ENCODE measurements around the gene PGBD2. TPM values are rescaled to one million over a fixed set of nuclear protein-coding genes. Genes with fewer than 3 reads are reported as not detected.
A peak's percentile ranks its signal among the peaks of the same experiment; 100 is the strongest.
"Not testable (repeated sequence)": the region's sequence is repeated elsewhere in the genome, so short reads cannot be mapped to it uniquely, and the experiment has no call there.

PGBD2 gene
- polyA plus RNA-seq (ENCODE audit: insufficient read length), result 5.1 TPM

DNA sequence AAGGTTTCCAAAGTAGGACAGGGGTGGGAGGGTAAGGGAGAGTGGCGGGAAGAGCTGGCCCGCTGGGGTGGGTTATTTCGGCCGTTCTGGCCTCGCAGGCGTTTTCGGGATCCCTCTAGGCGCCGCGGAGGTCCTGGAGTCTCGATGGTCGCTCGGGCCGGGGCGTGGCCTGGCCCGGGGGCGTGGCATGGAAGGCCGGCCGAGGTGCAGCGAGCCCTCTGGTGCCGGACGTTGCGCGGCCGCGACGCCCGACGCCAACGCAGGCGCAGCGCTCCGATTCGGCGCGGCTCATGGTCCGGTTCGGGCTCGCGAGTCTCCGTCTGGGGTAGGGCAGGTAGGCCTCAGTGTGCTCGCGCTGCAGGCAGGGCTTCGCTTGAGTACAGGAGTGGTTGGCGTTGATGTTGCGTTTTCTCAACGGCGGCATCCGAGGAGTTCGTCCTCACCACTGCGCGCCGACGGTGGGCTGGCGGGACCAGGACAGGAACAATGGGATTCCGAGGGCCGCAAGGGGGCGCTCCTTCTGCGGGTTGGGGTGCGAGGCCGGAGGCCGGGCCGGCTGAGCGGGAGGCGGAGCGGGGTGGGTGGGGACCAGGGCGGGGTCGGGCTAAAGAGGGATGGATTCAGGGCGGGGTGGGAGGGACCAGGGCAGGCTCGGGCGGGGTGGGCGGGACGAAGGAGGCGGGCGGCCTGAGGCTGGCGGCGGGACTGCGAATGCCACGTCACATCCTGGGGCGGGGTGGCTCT, at the start of gene PGBD2:
Gene PGBD2, plus strand, starts transcription at position 227 of the 744 bp plus-strand sequence. CDS start 7,628 bp downstream, outside the sequence.
- DNase-seq, result peak; percentile 96

DNA sequence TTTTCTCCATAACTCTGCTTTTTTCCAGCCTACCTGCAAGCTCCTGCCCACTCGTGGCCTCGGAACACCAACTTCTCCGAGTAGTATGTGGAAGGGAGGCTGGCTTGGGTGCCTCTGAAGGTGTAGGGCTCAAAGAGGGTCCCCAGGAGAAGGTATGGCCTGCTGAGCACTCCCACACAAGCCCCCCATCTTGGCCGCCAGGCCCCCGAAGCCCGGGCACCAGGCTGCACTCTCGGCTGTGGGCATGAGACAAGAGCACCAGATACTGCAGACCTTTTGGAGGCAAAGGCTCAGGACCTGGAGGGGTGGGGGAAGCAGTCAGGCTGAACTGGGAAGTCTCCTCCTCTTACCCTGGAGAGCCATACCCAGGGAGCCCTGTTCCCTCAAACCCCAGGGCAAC, 48.8 kb upstream of the PGBD2 start:
- no peak for DNase-seq

DNA sequence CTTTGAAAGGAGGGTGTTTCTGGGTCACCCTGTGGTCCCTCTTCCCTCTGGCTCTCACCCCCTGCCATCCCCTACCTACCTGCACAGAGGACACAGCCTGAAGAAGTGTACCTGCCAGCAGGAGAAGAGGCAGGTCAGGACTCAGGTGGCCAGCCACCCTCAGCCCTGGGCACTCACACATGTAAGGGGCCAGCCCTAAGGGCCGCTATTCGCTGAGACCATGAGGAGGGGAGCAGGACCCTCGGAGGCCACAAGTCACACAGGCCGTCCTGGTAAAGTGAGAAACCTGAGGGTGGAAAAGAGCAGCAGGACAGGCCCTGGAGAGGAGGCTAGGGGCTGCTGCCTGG, 48.3 kb upstream of the PGBD2 start:
- DNase-seq, result no peak

GRCh38 chr1:248858096-248858890, 47.7 kb upstream of the PGBD2 start:
- DNase-seq, result peak; percentile 68

GRCh38 chr1:248858891-248859889, 46.8 kb upstream of the PGBD2 start, which contains the start of gene ZNF692:
ZNF692 (minus strand) TSS chr1:248859085; CDS start chr1:248858309, 776 bp downstream.
- peak; percentile 97 for DNase-seq

GRCh38 chr1:248860007-248860406, 46.0 kb upstream of the PGBD2 start:
- DNase-seq, result no peak

DNA sequence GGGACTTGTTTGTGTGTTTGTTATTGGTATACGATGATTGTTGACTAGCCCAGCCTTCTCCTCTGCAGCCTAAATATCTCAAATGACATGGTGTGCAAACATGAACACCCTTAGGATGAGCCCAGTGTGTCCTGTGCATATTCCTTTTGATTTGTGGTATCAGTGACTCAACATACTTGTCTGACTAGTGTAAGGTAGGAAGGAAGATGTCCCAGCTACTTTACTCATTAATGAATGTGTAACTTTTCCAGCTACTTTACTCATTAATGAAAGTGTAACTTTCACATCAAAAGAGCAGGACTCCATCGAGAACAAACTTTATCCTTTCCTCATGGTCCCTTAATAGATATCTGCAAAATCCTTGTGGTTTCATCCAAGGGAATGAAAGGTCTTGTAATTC, 44.4 kb upstream of the PGBD2 start:
- DNase-seq, result no peak

- no peak for DNase-seq
These were observed 43.4 kb upstream of the PGBD2 start for GRCh38 chr1:248862695-248862997.

DNA sequence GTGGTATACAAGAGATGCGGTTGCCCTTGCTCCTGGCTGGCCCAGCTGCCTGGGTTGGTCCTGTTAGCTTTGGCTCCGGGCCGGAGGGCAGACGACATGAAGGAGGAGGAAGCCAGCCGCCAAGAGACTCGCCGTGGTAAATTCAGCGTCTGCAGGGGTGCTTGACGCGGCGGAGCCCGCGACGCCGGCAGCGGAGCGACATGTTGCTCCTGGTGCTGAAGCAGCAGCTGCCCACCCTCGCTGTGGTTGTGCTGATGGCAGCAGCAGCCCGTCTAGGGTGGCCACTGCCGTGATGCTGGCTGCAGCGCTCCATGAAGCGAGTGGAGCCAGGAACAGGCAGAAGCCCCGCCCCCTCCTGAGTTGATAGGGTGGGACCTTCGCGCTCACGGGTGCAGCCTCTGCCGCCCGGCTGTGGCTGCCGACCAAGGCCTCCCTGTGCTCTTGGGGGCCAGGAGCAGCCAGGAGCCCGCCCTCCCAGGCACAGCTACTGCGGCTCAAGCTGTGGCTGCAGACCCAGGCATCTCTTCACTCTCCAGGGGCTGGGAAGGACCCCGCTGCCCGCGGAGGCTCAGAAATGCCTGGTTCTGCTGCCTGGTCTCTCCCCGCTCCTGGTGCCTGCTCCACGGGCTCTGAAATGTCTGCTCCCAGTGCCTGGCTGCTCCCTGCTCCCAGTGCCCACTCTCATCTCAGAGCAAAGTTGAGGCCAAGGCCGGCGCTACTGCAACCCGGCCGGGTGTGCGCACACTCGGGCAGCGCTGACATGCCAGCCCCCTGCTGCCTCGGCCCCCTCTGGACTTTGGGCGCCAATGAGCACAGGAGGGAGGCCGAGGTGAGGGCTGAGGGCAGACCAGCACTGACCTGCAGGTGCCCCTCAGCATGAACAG, 42.8 kb upstream of the PGBD2 start:
- DNase-seq, result peak; percentile 79

DNA sequence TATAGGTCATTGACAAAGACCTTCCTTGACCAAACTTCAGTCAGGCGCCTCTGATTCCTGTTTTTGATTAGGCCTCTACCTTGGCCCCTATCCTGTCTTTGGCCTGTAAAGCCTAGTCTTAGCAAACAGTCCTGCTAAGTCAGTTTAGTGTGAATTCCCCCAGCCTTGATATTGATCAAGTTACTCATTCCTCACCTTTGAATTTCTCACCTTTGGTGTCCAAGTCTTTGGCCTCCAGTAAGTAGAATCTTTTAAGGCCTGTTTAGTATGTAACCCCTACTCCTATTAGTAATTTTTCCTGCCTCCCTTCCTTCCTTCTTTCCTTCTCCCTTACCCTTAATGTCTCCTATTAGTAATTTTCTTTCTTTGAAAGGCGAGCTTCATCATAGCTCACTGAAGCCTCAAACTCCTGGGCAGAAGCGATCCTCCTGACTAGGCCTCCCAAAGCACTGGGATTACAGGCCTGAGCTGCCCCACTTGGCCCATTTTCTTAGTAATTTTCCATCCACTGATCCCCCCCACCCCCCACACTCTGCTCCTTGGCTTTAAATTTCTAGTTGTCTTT, 34.1 kb upstream of the PGBD2 start:
- DNase-seq, result no peak

- peak; percentile 73 for DNase-seq
These were observed 33.2 kb upstream of the PGBD2 start for GRCh38 chr1:248872752-248873408.

- DNase-seq, result peak; percentile 93
These were observed 32.5 kb upstream of the PGBD2 start for GRCh38 chr1:248873409-248873992.

GRCh38 chr1:248873993-248874533, 32.0 kb upstream of the PGBD2 start:
- DNase-seq, result peak; percentile 88

GRCh38 chr1:248881261-248881660, 24.8 kb upstream of the PGBD2 start:
- DNase-seq, result no peak

- DNase-seq, result not testable (repeated sequence)
These were observed 23.6 kb upstream of the PGBD2 start for GRCh38 chr1:248882427-248882826.

DNA sequence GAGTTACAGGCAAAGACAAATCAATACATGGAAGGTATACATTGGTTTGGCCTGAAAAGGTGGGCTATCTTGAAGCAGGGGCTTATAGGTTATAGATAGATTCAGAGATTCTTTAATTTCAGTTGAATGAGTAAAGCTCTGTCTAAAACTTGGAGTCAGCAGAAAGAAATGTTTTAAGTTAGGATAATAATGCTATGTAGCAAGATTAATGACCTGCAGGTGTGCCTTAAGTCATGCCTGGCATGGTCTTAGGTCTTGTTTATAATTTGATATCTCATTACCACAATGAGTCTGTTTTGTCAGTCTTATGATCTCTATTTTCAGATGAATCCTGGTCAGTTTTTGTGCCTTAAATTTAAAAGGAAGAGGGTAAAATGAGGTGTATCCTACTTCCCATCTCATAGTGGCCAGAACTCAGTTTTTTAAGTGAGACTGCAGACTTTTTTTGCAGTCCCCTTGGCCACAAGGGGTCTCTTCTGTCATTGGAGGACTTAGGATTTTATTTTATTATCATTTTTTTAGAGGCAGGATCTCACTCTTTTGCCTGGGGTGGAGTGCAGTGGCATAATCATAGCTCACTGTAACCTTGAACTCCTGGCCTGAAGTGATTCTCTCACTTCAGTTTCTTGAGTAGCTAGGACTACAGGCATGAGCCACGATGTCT, 21.3 kb upstream of the PGBD2 start:
- DNase-seq, result no peak

DNA sequence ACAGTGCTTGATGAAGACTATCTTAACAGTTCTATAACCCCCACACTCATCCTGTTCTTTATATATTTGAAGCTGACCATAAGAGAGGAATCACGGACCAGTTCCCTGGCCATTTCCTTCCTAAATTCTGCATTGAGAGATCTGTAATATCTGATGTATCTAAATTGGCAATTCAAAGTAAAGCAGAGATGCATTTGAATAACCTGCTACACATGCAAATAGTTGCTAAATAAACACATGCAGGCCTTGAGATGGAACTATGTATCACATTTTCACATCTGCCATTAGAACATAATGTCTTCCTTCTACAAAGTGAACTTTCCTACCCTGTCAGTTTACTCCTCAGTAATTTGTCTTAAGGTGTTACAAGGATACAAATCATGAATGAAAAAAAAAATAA, 20.4 kb upstream of the PGBD2 start:
- no peak for DNase-seq

GRCh38 chr1:248886237-248886895, 19.7 kb upstream of the PGBD2 start:
- DNase-seq, result peak; percentile 29

GRCh38 chr1:248889914-248890243, 16.2 kb upstream of the PGBD2 start:
- not testable (repeated sequence) for DNase-seq
